Measurements from ENCODE around the gene C13orf42. TPM values are rescaled to one million over a fixed set of nuclear protein-coding genes. Genes with fewer than 3 reads are reported as not detected.

Gene C13orf42
- total RNA-seq, 2 experiments from 2014 or later = not detected

DNA sequence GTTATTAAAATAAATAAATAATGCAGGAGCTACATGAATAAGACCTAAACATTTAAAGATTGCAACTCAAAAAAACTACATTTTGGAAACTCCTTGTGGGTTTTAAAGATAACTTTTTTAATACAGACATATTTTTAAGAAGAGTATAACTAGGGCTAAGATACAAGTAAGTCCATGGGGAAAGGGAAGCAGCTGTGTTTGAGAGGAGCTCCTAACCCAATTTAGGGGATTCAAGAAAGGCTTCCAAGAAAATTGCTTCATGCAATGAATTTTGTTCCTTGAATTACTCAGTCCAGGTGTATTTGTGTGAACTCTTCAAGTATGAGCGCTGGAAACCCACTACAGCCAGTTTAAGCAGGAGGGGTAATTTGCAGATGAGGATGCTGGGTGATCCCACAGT is 44.1 kb upstream of the C13orf42 start:
- ChIA-PET POLR2A (no interaction called here), CTCF (interaction anchor here (3.8 kb wide), 1 partner anchor 132 kb away, joined by 17 read pairs; no protein-coding TSS in a partner anchor)
- Mint-ChIP-seq H3K4me1 (ENCODE audit: low read depth) (peaks cover 10% of the 10 kb centered on the region), H3K27me3 (peaks cover 11% of the 10 kb centered on the region), H3K4me3 (no peak overlapping the region), H3K27ac (no peak overlapping the region), H3K9me3 (no peaks in the 10 kb centered on the region), H3K36me3 (ENCODE audit: low read depth) (no peaks in the 10 kb centered on the region)
- intact Hi-C loops (cut with micrococcal nuclease) = no loop called here
- DNase-seq (no peak), ATAC-seq (no peak)
- TF ChIP-seq CTCF (IDR thresholded peaks at IDR 0.05) = no peak

- intact Hi-C loops (cut with micrococcal nuclease) = no loop called here
- POLR2A ChIA-PET = no interaction called here
- Mint-ChIP-seq H3K4me3 (no peak overlapping the region), H3K27ac (no peak overlapping the region), H3K36me3 (ENCODE audit: low read depth) (no peaks in the 10 kb centered on the region), H3K27me3 (peaks cover 13% of the 10 kb centered on the region), H3K9me3 (no peaks in the 10 kb centered on the region), H3K4me1 (ENCODE audit: low read depth) (peaks cover 10% of the 10 kb centered on the region)
- TF ChIP-seq CTCF (IDR thresholded peaks at IDR 0.05) = no peak
- CTCF ChIA-PET = interaction anchor here (3.8 kb wide), 1 partner anchor 133 kb away, joined by 17 read pairs; no protein-coding TSS in a partner anchor
- ATAC-seq (peak; percentile 59), DNase-seq (no peak)
Observed at GRCh38 chr13:51154029-51154555, 43.0 kb upstream of the C13orf42 start.

DNA sequence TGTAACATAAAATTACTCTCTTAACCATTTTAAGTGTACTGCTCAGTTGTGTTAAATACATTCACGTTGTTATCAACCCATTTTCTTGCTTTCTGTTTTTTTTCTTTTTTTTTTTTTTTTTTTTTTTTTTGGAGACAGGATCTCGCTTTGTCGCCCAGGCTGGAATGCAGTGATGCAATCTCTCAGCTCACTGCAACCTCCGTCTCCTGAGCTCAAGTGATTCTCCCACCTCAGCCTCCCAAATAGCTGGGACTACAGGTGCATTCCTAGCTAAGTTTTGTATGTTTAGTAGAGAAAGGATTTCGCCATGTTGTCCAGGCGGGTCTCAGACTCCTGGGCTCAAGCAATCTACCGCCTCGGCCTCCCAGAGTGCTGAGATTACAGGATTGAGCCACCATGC is 42.5 kb upstream of the C13orf42 start:
- Mint-ChIP-seq H3K27me3 (peaks cover 13% of the 10 kb centered on the region), H3K4me3 (no peak overlapping the region), H3K36me3 (ENCODE audit: low read depth) (no peaks in the 10 kb centered on the region), H3K9me3 (no peaks in the 10 kb centered on the region), H3K4me1 (ENCODE audit: low read depth) (peaks cover 6% of the 10 kb centered on the region), H3K27ac (no peak overlapping the region)
- ATAC-seq = no peak
- TF ChIP-seq CTCF (IDR thresholded peaks at IDR 0.05) = no peak
- no peak for DNase-seq
- ChIA-PET CTCF (interaction anchor here (3.8 kb wide), 1 partner anchor 133 kb away, joined by 17 read pairs; no protein-coding TSS in a partner anchor), POLR2A (no interaction called here)
- intact Hi-C loops (cut with micrococcal nuclease) = no loop called here

- no peak overlapping the region for H3K27ac Mint-ChIP-seq
- peaks cover 6% of the 10 kb centered on the region for H3K4me1 Mint-ChIP-seq (ENCODE audit: low read depth)
- intact Hi-C loops (cut with micrococcal nuclease) = no loop called here
- no peaks in the 10 kb centered on the region for H3K9me3 Mint-ChIP-seq
- TF ChIP-seq CTCF (IDR thresholded peaks at IDR 0.05) = no peak
- POLR2A ChIA-PET = no interaction called here
- ATAC-seq (no peak), DNase-seq (no peak)
- H3K36me3 Mint-ChIP-seq (ENCODE audit: low read depth) = no peaks in the 10 kb centered on the region
- peaks cover 13% of the 10 kb centered on the region for H3K27me3 Mint-ChIP-seq
- H3K4me3 Mint-ChIP-seq = no peak overlapping the region
- CTCF ChIA-PET = interaction anchor here (3.8 kb wide), 1 partner anchor 134 kb away, joined by 17 read pairs; no protein-coding TSS in a partner anchor
Observed at GRCh38 chr13:51152701-51153100, 41.6 kb upstream of the C13orf42 start.

DNA sequence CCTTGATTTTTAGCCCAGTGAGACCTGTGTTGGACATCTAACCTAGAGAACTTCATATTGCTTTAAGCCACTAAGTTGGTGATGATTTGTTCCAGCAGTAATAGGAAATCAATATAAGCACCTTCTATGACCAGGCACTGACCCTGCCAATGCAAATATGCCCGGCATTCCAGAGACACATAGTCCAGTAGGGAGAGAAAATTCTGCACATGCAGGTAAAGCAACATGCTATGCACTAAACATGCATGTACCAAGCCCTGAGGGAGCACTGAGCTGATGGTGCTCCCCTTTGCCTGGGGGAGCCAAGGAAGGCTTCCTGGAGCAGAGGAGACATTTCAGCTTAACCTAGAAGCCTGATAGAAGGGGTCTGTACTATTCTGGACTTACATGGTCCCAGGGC is 40.4 kb upstream of the C13orf42 start:
- H3K4me3 Mint-ChIP-seq = no peak overlapping the region
- H3K27ac Mint-ChIP-seq = no peak overlapping the region
- POLR2A ChIA-PET = no interaction called here
- H3K9me3 Mint-ChIP-seq = no peaks in the 10 kb centered on the region
- CTCF ChIA-PET = interaction anchor here (4.2 kb wide), 1 partner anchor 26 kb away, joined by 18 read pairs; no protein-coding TSS in a partner anchor
- ATAC-seq = no peak
- peaks cover 6% of the 10 kb centered on the region for H3K4me1 Mint-ChIP-seq (ENCODE audit: low read depth)
- no peaks in the 10 kb centered on the region for H3K36me3 Mint-ChIP-seq (ENCODE audit: low read depth)
- peaks cover 14% of the 10 kb centered on the region for H3K27me3 Mint-ChIP-seq
- no peak for TF ChIP-seq CTCF (IDR thresholded peaks at IDR 0.05)
- no peak for DNase-seq
- intact Hi-C loops (cut with micrococcal nuclease) = no loop called here
